Neural crest cell (in vitro differentiated cells): ENCODE results near the gene C1orf159. TPM values are rescaled to one million over a fixed set of nuclear protein-coding genes. Genes with fewer than 3 reads are reported as not detected.

Experiments
- DNase-seq: peaks from one replicate; pipeline ENCODE4 v3.0.0; 2021; ENCODE audit warnings: low read depth, mixed read lengths, low spot score
- H3K27ac Mint-ChIP-seq: one replicate; pipeline ENCODE4 v1.8.0; 2021; ENCODE audit warnings: mild to moderate bottlenecking, mixed read lengths; ENCODE audit not compliant: unreplicated experiment
- H3K27me3 Mint-ChIP-seq: 2 replicates; pipeline ENCODE4 v1.8.0; 2021; ENCODE audit warnings: low read depth, mild to moderate bottlenecking, mixed read lengths
- H3K36me3 Mint-ChIP-seq: 2 replicates; pipeline ENCODE4 v1.8.0; 2021; ENCODE audit warnings: low read depth, mild to moderate bottlenecking, mixed read lengths
- H3K4me1 Mint-ChIP-seq: 2 replicates; pipeline ENCODE4 v1.8.0; 2021; ENCODE audit warnings: mixed read lengths
- H3K4me3 Mint-ChIP-seq: one replicate; pipeline ENCODE4 v1.8.0; 2021; ENCODE audit warnings: mild to moderate bottlenecking, mixed read lengths
- H3K9me3 Mint-ChIP-seq: 2 replicates; pipeline ENCODE4 v1.8.0; 2021; ENCODE audit warnings: mixed read lengths
- CTCF ChIP-seq: fragments of 200-600 bp; sonication (generic); conservative IDR thresholded peaks from 2 replicates; pipeline ENCODE4 v1.5.0; 2021; ENCODE audit warnings: antibody characterized with exemption, mild to moderate bottlenecking
- total RNA-seq: library from RNA; stranded (reverse); gene quantifications from 2 replicates; pipeline ENCODE4 v1.2.1, GENCODE V29; 2021

The C1orf159 gene
- total RNA-seq, 1 donor from 2014 or later, result 26.1 TPM

GRCh38 chr1:1061682-1062345 is 54.1 kb downstream of the C1orf159 start:
- no peak overlapping the region for H3K27ac Mint-ChIP-seq
- no peak for DNase-seq
- H3K36me3 Mint-ChIP-seq, result no peaks in the 10 kb centered on the region
- peaks cover 15% of the 10 kb centered on the region for H3K4me1 Mint-ChIP-seq
- H3K27me3 Mint-ChIP-seq, result peaks cover 60% of the 10 kb centered on the region
- no peak overlapping the region for H3K4me3 Mint-ChIP-seq
- TF ChIP-seq CTCF, result no peak
- H3K9me3 Mint-ChIP-seq, result no peaks in the 10 kb centered on the region

GRCh38 chr1:1060281-1061000 is 55.4 kb downstream of the C1orf159 start:
- H3K27me3 Mint-ChIP-seq, result peaks cover 49% of the 10 kb centered on the region

DNA sequence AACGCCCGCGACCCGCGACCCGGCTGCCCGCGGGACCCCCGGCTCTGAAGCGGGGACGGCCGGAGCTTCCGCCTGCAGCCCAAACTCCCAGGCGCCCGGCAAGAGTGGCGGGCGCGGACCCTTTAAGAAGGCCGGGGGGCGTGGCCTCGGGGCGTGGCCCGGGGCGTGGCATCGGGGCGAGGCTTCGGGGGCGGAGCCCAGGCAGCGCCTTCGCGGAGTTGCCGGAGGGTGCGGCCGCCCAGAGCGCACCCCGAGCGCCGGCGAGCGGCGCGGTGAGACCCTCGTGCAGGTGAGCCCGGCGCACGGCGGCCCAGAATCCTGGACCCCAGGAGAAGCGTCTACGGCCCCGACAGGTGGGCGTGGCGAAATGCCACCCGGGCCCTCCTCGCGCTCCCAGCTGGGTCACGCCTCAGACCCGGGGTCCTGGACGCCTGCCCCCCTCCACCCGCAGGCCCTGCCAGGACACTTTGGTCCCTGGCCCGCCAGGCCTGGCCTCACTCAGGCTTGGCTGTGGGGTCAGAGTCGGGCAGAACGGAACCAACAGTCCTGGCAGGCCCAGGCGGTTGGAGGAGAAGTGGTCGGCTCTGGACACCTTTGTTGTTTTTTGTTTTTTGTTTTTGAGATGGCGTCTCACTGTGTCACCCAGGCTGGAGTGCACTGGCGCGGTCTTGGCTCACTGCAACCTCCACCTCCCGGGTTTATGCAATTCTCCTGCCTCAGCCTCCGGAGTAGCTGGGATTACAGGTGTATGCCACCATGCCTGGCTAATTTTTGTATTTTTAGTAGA is 56.2 kb downstream of the C1orf159 start:
- H3K4me3 Mint-ChIP-seq, result peak overlapping the region; percentile 44
- DNase-seq, result peak; percentile 78
- no peaks in the 10 kb centered on the region for H3K36me3 Mint-ChIP-seq
- TF ChIP-seq CTCF, result no peak
- no peaks in the 10 kb centered on the region for H3K9me3 Mint-ChIP-seq
- H3K27ac Mint-ChIP-seq, result no peak overlapping the region
- peaks cover 47% of the 10 kb centered on the region for H3K27me3 Mint-ChIP-seq
- H3K4me1 Mint-ChIP-seq, result peaks cover 28% of the 10 kb centered on the region

More at GRCh38 chr1:1060281-1061000, 55.4 kb downstream of the C1orf159 start:
- H3K9me3 Mint-ChIP-seq, result no peaks in the 10 kb centered on the region
- H3K4me3 Mint-ChIP-seq, result peak overlapping the region; percentile 44
- DNase-seq, result no peak
- TF ChIP-seq CTCF, result no peak
- peaks cover 22% of the 10 kb centered on the region for H3K4me1 Mint-ChIP-seq
- H3K27ac Mint-ChIP-seq, result no peak overlapping the region
- no peaks in the 10 kb centered on the region for H3K36me3 Mint-ChIP-seq

- Mint-ChIP-seq H3K36me3 (no peaks in the 10 kb centered on the region), H3K27ac (no peak overlapping the region), H3K4me1 (peaks cover 28% of the 10 kb centered on the region), H3K4me3 (peak overlapping the region; percentile 49), H3K9me3 (no peaks in the 10 kb centered on the region), H3K27me3 (peaks cover 45% of the 10 kb centered on the region)
- DNase-seq, result no peak
- TF ChIP-seq CTCF, result peak; percentile 54
These were observed 56.9 kb downstream of the C1orf159 start for GRCh38 chr1:1058921-1059493.
